NB4 (cell line): ENCODE data around the gene DDC.

Experiments
- DNase-seq: peaks from one replicate; pipeline ENCODE4 v3.0.0; 2010; ENCODE audit warnings: low read depth
- H3K4me3 ChIP-seq: one replicate; pipeline ENCODE4 v1.5.1; 2011; ENCODE audit warnings: mild to moderate bottlenecking, low read depth, low read length, moderate library complexity
- CTCF ChIP-seq: IDR thresholded peaks from one replicate; pipeline ENCODE4 v1.5.1; 2012; ENCODE audit warnings: low read depth, low read length
- MYC ChIP-seq: IDR thresholded peaks from 2 replicates; pipeline ENCODE4 v1.6.1; 2011; ENCODE audit warnings: low read depth, low read length
- POLR2A ChIP-seq: IDR thresholded peaks from 2 replicates; pipeline ENCODE4 v1.6.1; 2011; ENCODE audit warnings: mild to moderate bottlenecking; ENCODE audit not compliant: insufficient read length; ENCODE audit errors: extremely low read depth
- TF ChIP-seq, protein P1 (sequence below): IDR thresholded peaks from 2 replicates; pipeline ENCODE4 v1.6.1; 2011; ENCODE audit warnings: low read depth, low read length

DDC gene

DNA sequence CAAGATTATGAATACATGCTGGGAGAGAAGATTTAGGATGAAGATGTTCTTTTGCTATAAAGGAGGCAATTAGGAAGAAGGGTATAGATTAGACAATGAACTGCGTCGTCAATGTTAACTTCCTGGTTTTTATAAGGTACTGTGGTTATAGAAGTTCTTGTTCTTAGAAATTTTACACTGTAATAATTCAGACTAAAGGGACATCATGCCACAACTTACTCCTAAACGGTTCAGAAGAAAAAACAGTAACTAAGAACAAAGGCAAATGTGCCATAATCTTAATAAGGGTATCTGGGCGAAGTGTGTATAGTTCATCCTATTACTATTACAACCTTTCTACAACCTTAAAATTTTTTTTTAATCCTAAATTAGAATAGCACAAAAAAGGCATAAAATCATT, 31.3 kb upstream of the DDC start:
- DNase-seq: no peak
- TF ChIP-seq CTCF: no peak
- TF ChIP-seq POLR2A: no peak
- TF ChIP-seq, protein P1, sequence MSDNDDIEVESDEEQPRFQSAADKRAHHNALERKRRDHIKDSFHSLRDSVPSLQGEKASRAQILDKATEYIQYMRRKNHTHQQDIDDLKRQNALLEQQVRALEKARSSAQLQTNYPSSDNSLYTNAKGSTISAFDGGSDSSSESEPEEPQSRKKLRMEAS: no peak
- no peak for TF ChIP-seq MYC
- H3K4me3 ChIP-seq: no peak overlapping the region

- peak; percentile 40 for TF ChIP-seq CTCF
- TF ChIP-seq, protein P1: no peak
- H3K4me3 ChIP-seq: no peak overlapping the region
- peak; percentile 33 for DNase-seq
These were observed 30.4 kb upstream of the DDC start for GRCh38 chr7:50595491-50596102.

GRCh38 chr7:50594734-50595485, 29.7 kb upstream of the DDC start:
- DNase-seq: no peak
- H3K4me3 ChIP-seq: no peak overlapping the region
- TF ChIP-seq POLR2A (no peak), MYC (no peak), CTCF (no peak)
- TF ChIP-seq, protein P1: no peak

DNA sequence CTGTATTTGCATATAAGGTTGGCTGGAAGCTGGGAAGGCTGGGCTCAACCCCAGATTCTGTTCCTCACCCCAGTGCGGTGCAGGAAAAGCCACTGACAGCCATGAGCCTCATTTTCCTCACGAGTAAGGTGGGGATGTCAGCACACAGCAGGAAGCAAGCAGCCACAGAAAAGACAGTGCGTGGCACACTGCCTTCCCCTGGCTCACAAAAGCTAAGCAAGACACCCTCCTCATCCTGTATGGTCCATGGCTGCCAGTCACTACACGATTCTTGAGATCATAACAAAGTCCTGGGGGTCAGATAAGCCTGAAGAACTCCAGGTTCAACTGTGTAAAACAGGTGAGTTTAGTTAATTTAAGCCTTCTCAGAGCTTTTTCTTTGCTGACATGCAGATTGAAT, 28.9 kb upstream of the DDC start:
- TF ChIP-seq, protein P1: no peak
- TF ChIP-seq MYC (no peak), POLR2A (no peak), CTCF (no peak)
- DNase-seq: no peak
- H3K4me3 ChIP-seq: no peak overlapping the region

GRCh38 chr7:50592940-50593339, 27.7 kb upstream of the DDC start:
- TF ChIP-seq, protein P1: no peak
- TF ChIP-seq MYC: no peak
- TF ChIP-seq CTCF: no peak
- TF ChIP-seq POLR2A: no peak
- DNase-seq: no peak
- no peak overlapping the region for H3K4me3 ChIP-seq
